ENCODE measurements around the gene RHBDL3. TPM values are rescaled to one million over a fixed set of nuclear protein-coding genes. Genes with fewer than 3 reads are reported as not detected.
A peak's percentile ranks its signal among the peaks of the same experiment; 100 is the strongest.

The RHBDL3 gene
- total and polyA plus RNA-seq, 2 donors = 0.19 to 0.32 TPM

DNA sequence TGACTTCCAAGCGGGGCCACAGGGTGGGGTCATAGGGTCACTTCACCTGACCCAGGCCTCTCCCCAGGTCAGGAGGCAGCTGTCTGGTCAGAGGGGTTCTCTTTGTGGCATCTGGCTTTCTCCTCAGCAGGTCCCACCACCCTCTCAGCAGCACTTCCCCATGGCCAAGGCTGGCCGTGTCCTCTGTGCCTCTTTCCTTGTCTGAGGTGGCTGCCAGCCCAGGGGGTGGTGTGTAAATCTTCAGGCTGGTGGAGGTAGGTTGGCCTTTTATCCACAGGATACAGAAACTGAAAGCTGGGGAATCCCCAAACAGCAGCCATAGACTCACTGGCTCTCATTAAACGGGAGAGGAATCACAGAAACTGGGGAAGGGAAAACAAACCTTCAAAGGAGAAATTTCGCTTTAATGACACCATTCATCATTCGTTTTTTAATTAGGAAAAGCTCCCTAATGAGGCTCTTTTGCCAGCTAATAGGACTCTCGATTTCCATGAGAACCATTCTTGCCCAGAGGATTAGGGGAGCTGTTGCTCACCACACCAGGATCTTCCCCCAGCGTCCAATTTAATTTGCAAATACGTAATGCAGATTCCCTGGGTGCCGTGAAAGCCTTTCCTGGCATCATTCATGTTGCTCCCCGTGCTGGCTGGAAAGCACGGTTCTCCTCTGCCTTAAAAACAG is 58.3 kb downstream of the RHBDL3 start:
- Histone ChIP-seq H3K27ac (ENCODE audit: low read depth in 1 of 2, low read length in 1 of 2) (no peak overlapping the region), H3K4me1 (ENCODE audit: control insufficient read depth in 2 of 2, insufficient read depth in 2 of 2, low read length in 2 of 2) (no peaks in the 10 kb centered on the region), H3K36me3 (ENCODE audit: control insufficient read depth in 2 of 2, insufficient read depth in 2 of 2, low read length in 1 of 2) (no peaks in the 10 kb centered on the region), H3K9me3 (ENCODE audit: control insufficient read depth in 2 of 2, insufficient read depth in 1 of 2, low read length in 1 of 2) (no peaks in the 10 kb centered on the region), H3K27me3 (ENCODE audit: control insufficient read depth in 2 of 2, insufficient read depth in 1 of 2, low read length in 1 of 2) (no peaks in the 10 kb centered on the region), H3K4me3 (ENCODE audit: low read length in 2 of 2) (no peak overlapping the region)
- WGBS = 68% methylated on average over 11 of the region's 11 CpGs
- peak in 1 of 9 donors; percentile 18 for DNase-seq (ENCODE audit: low read depth in 6 of 9, low spot score in 9 of 9)

DNA sequence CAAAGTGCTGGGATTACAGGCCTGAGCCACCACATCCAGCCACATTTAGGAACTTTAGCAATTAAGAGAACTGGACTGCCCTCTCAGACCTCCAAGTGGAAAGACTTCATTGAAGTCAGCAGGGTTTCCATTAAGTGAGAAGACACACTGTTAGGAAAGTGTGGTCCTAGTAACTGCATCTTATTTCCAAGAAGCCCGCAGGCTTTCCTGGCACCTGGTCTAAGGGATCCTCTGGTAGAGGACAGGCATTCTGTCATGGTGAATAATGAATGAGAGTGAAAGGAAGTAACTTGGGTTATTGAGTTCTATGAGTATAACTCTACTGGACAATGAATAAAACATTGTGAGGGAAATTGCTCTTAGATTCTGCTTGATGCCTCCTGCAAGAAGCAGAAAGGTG is 62.3 kb downstream of the RHBDL3 start:
- H3K27ac ChIP-seq (ENCODE audit: low read depth in 1 of 2, low read length in 1 of 2) = no peak overlapping the region
- no peaks in the 10 kb centered on the region for H3K9me3 ChIP-seq (ENCODE audit: control insufficient read depth in 2 of 2, insufficient read depth in 1 of 2, low read length in 1 of 2)
- WGBS = 95% methylated on average over 1 of the region's 1 CpG
- no peaks in the 10 kb centered on the region for H3K27me3 ChIP-seq (ENCODE audit: control insufficient read depth in 2 of 2, insufficient read depth in 1 of 2, low read length in 1 of 2)
- DNase-seq (ENCODE audit: low read depth in 6 of 9, low spot score in 9 of 9) = no peak
- no peak overlapping the region for H3K4me3 ChIP-seq (ENCODE audit: low read length in 2 of 2)
- no peaks in the 10 kb centered on the region for H3K4me1 ChIP-seq (ENCODE audit: control insufficient read depth in 2 of 2, insufficient read depth in 2 of 2, low read length in 2 of 2)
- peaks cover 0 to 9% of the 10 kb centered on the region in 2 donors for H3K36me3 ChIP-seq (ENCODE audit: control insufficient read depth in 2 of 2, insufficient read depth in 2 of 2, low read length in 1 of 2)

DNA sequence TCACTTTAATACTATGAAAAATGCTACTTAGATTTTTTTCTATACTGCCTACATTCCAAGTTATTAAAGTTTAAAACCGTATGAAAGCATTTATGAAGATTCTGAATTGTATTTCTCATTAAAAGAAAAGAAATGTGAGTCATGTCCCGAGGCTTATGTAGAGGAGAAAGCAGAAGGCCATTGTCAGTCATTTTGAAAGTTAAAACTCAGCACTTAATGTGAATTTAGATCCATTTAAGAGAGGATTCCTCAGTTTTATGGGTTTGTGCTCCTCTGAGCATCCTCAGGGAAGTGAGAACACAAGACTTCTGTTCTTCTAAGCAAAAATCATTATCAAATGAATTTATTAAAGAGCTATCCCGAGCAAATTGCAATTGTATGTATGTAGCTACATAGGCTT is 64.5 kb downstream of the RHBDL3 start:
- no peak for DNase-seq (ENCODE audit: low read depth in 6 of 9, low spot score in 9 of 9)
- Histone ChIP-seq H3K27ac (ENCODE audit: low read depth in 1 of 2, low read length in 1 of 2) (no peak overlapping the region), H3K4me3 (ENCODE audit: low read length in 2 of 2) (no peak overlapping the region), H3K27me3 (ENCODE audit: control insufficient read depth in 2 of 2, insufficient read depth in 1 of 2, low read length in 1 of 2) (no peaks in the 10 kb centered on the region), H3K9me3 (ENCODE audit: control insufficient read depth in 2 of 2, insufficient read depth in 1 of 2, low read length in 1 of 2) (no peaks in the 10 kb centered on the region), H3K36me3 (ENCODE audit: control insufficient read depth in 2 of 2, insufficient read depth in 2 of 2, low read length in 1 of 2) (peaks cover 9 to 19% of the 10 kb centered on the region in 2 donors), H3K4me1 (ENCODE audit: control insufficient read depth in 2 of 2, insufficient read depth in 2 of 2, low read length in 2 of 2) (no peaks in the 10 kb centered on the region)
- 93% methylated on average over 3 of the region's 3 CpGs for WGBS

DNA sequence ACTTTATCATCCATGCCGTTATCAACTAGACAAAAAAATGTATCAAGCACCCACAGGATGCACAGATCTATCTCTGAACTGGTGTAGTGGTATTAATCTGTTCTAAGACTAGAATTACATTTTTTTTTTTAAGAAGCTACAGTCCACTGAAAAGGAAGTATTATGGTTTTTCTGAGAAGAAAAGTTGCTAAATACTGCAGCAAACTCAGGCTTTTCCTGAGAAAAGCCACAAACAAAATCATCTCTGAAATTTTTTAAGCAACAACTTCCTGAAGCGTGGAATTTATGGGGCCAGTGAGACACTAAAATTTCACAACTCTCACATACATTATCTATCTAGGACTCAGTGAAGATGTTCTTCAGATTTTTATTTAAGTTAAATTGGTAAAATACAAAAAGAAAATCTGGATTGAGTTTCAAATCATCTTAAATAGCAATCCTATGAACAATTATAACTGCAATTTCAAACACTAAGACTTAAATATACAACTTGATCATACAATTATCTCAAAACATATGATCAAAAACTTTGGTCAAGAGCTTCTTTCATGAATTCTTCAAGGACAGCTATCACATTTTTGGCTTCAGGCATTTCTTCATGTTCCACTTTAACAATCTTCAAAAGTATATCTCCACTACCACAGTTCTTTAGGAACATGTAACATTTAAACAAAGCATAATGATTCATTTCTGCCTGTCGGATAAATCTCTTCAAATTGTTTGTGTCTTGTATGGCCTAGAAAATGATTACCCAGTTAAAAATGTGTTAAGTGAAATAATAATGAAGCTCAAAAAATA is 65.8 kb downstream of the RHBDL3 start:
- H3K36me3 ChIP-seq (ENCODE audit: control insufficient read depth in 2 of 2, insufficient read depth in 2 of 2, low read length in 1 of 2) = peaks cover 9 to 28% of the 10 kb centered on the region in 2 donors
- 59% methylated on average over 3 of the region's 3 CpGs for WGBS
- H3K4me1 ChIP-seq (ENCODE audit: control insufficient read depth in 2 of 2, insufficient read depth in 2 of 2, low read length in 2 of 2) = no peaks in the 10 kb centered on the region
- no peak overlapping the region for H3K27ac ChIP-seq (ENCODE audit: low read depth in 1 of 2, low read length in 1 of 2)
- no peak for DNase-seq (ENCODE audit: low read depth in 6 of 9, low spot score in 9 of 9)
- H3K27me3 ChIP-seq (ENCODE audit: control insufficient read depth in 2 of 2, insufficient read depth in 1 of 2, low read length in 1 of 2) = no peaks in the 10 kb centered on the region
- H3K4me3 ChIP-seq (ENCODE audit: low read length in 2 of 2) = no peak overlapping the region
- no peaks in the 10 kb centered on the region for H3K9me3 ChIP-seq (ENCODE audit: control insufficient read depth in 2 of 2, insufficient read depth in 1 of 2, low read length in 1 of 2)

DNA sequence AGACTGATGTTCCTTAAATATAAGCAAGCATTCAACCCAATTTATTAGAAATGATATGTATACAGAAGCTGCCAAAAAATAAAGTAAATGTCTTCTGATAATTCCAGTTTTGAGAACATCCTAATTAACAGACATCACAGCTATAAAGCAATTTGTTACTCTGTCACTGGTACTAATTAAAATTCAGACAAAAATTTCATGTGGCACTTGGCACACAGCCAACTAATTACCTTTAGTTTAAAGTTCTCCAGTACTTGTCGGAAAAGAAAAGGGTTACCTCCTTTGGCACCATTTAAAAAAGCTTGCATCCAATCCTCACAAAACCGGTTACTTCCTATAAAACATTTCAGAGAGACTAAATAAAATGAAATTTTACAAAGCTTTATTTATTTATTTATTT is 67.6 kb downstream of the RHBDL3 start:
- Histone ChIP-seq H3K9me3 (ENCODE audit: control insufficient read depth in 2 of 2, insufficient read depth in 1 of 2, low read length in 1 of 2) (no peaks in the 10 kb centered on the region), H3K27me3 (ENCODE audit: control insufficient read depth in 2 of 2, insufficient read depth in 1 of 2, low read length in 1 of 2) (no peaks in the 10 kb centered on the region), H3K4me3 (ENCODE audit: low read length in 2 of 2) (no peak overlapping the region), H3K27ac (ENCODE audit: low read depth in 1 of 2, low read length in 1 of 2) (no peak overlapping the region), H3K36me3 (ENCODE audit: control insufficient read depth in 2 of 2, insufficient read depth in 2 of 2, low read length in 1 of 2) (peaks cover 21 to 36% of the 10 kb centered on the region in 2 donors), H3K4me1 (ENCODE audit: control insufficient read depth in 2 of 2, insufficient read depth in 2 of 2, low read length in 2 of 2) (no peaks in the 10 kb centered on the region)
- 97% methylated on average over 2 of the region's 2 CpGs for WGBS
- no peak for DNase-seq (ENCODE audit: low read depth in 6 of 9, low spot score in 9 of 9)

DNA sequence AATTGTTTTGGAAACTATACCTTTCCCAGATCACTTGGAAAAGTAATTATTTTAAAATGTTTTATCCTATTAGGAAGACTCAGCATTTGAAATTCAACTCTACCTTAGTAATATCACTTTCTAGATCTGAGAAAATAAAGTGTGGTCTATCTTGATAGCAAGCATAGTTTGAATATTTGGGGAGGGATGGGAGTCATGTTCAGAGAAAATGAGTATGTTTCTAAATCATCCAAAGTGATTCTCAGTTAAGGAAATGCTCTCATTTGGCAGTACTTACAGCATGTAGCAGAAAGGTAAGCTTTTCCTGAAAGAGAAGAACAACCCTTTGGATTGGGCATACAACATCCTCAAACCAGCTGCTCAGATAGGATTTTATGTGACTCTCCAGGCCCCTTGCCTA is 69.4 kb downstream of the RHBDL3 start:
- no peak for DNase-seq (ENCODE audit: low read depth in 6 of 9, low spot score in 9 of 9)
- Histone ChIP-seq H3K27me3 (ENCODE audit: control insufficient read depth in 2 of 2, insufficient read depth in 1 of 2, low read length in 1 of 2) (no peaks in the 10 kb centered on the region), H3K4me1 (ENCODE audit: control insufficient read depth in 2 of 2, insufficient read depth in 2 of 2, low read length in 2 of 2) (no peaks in the 10 kb centered on the region), H3K9me3 (ENCODE audit: control insufficient read depth in 2 of 2, insufficient read depth in 1 of 2, low read length in 1 of 2) (no peaks in the 10 kb centered on the region), H3K4me3 (ENCODE audit: low read length in 2 of 2) (no peak overlapping the region), H3K27ac (ENCODE audit: low read depth in 1 of 2, low read length in 1 of 2) (no peak overlapping the region), H3K36me3 (ENCODE audit: control insufficient read depth in 2 of 2, insufficient read depth in 2 of 2, low read length in 1 of 2) (peaks cover 25 to 48% of the 10 kb centered on the region in 2 donors)

DNA sequence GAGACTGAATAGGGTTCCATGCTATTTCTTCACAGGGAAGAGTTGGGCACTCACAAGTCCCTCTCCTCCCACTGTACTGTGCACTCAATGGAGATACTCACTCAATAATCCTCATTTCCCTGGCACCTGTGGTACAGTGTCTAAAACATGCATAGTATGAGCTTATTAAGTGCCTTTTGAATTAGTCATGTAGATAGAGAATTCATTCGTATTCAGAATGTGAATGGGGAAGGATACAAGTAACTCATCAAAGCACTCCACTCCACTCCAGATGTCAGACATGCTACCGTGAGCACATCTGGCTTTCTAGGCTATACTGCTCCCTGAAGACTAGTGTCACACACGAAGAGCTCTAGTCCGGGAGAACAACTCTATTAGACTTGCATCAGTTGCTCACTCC is 70.1 kb downstream of the RHBDL3 start:
- H3K4me3 ChIP-seq (ENCODE audit: low read length in 2 of 2) = no peak overlapping the region
- WGBS = 97% methylated on average over 4 of the region's 4 CpGs
- no peak for DNase-seq (ENCODE audit: low read depth in 6 of 9, low spot score in 9 of 9)
- H3K27ac ChIP-seq (ENCODE audit: low read depth in 1 of 2, low read length in 1 of 2) = no peak overlapping the region
- H3K36me3 ChIP-seq (ENCODE audit: control insufficient read depth in 2 of 2, insufficient read depth in 2 of 2, low read length in 1 of 2) = peaks cover 25 to 48% of the 10 kb centered on the region in 2 donors
- H3K9me3 ChIP-seq (ENCODE audit: control insufficient read depth in 2 of 2, insufficient read depth in 1 of 2, low read length in 1 of 2) = no peaks in the 10 kb centered on the region
- H3K27me3 ChIP-seq (ENCODE audit: control insufficient read depth in 2 of 2, insufficient read depth in 1 of 2, low read length in 1 of 2) = no peaks in the 10 kb centered on the region
- H3K4me1 ChIP-seq (ENCODE audit: control insufficient read depth in 2 of 2, insufficient read depth in 2 of 2, low read length in 2 of 2) = no peaks in the 10 kb centered on the region

DNA sequence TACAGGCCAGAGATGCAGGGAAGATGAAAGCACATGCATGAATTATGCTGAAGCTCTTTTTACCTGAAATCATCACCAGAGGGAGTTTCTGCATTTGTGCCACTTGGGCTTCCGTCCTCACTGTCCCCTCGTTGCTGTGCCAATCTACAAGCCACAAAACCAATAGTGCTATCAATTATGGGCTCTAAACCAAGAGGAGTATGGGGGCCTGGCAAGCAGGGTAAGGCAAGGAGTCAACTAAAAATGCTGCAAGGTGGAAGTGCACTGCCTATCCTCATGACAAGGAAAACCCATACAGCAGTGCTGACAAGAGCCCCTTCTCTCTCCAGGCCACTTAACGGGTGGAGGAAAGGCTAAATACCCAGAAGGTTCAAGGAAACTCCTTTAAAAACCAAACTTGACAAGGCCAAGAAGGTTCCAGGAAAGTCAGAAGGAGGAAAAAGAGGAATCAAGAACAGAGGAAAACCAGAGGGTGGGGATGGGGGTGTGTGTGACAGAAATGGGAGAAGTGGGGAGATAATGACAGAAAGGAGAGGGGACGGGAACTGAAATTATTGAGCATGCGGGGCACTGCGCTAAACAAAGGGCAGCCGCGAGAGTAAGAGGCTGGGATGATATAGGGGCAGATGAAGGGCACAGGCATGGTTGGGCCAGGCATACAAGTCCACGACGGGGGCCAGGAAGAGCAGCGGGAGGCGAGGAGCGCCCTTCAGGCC is 75.7 kb downstream of the RHBDL3 start:
- peak overlapping the region; percentile 54 to 89 for H3K4me3 ChIP-seq (ENCODE audit: low read length in 2 of 2)
- peak overlapping the region; percentile 68 to 92 for H3K27ac ChIP-seq (ENCODE audit: low read depth in 1 of 2, low read length in 1 of 2)
- no peaks in the 10 kb centered on the region for H3K27me3 ChIP-seq (ENCODE audit: control insufficient read depth in 2 of 2, insufficient read depth in 1 of 2, low read length in 1 of 2)
- peaks cover 6 to 14% of the 10 kb centered on the region in 2 donors for H3K4me1 ChIP-seq (ENCODE audit: control insufficient read depth in 2 of 2, insufficient read depth in 2 of 2, low read length in 2 of 2)
- H3K9me3 ChIP-seq (ENCODE audit: control insufficient read depth in 2 of 2, insufficient read depth in 1 of 2, low read length in 1 of 2) = no peaks in the 10 kb centered on the region
- H3K36me3 ChIP-seq (ENCODE audit: control insufficient read depth in 2 of 2, insufficient read depth in 2 of 2, low read length in 1 of 2) = peaks cover 16 to 21% of the 10 kb centered on the region in 2 donors
- WGBS = under 1% methylated on average over 13 of the region's 13 CpGs
- DNase-seq (ENCODE audit: low read depth in 6 of 9, low spot score in 9 of 9) = peak in 8 of 9 donors; percentile 32 to 82 (median 55)

Data from thymus (tissue), 11 donors.